Upper lobe of left lung (tissue), 6 donors: Measurements from ENCODE around the gene ADIPOQ. TPM values are rescaled to one million over a fixed set of nuclear protein-coding genes. Genes with fewer than 3 reads are reported as not detected.
"Not testable (repeated sequence)": the region's sequence is repeated elsewhere in the genome, so short reads cannot be mapped to it uniquely, and the experiment has no call there.

Experiments
- ATAC-seq, 2 donors: fragments of 200-7000 bp; cut with Tn5 transposase; one replicate each; pipeline ENCODE4 v1.9.1; 2022; ENCODE audit warnings: mild to moderate bottlenecking in 2 of 2, moderate library complexity in 2 of 2; ENCODE audit not compliant: low FRiP score in 2 of 2
- DNase-seq, 2 donors: peaks; one replicate each; pipeline ENCODE4 v3.0.0-alpha.2; 2019 to 2020
- H3K27ac ChIP-seq, 4 donors: fragments of 200-600 bp; sonication (generic); one replicate each; pipeline ENCODE4 v1.5.1; 2016 to 2019
- H3K27me3 ChIP-seq, 4 donors: fragments of 200-600 bp; sonication (generic); one replicate each; pipeline ENCODE4 v1.5.1; 2017 to 2019
- H3K36me3 ChIP-seq, 4 donors: fragments of 200-600 bp; sonication (generic); one replicate each; pipeline ENCODE4 v1.5.1; 2016 to 2019
- H3K4me1 ChIP-seq, 4 donors: fragments of 200-600 bp; sonication (generic); one replicate each; pipeline ENCODE4 v1.5.1; 2018 to 2019
- H3K4me3 ChIP-seq, 4 donors: fragments of 200-600 bp; sonication (generic); one replicate each; pipeline ENCODE4 v1.5.1; 2017 to 2019; ENCODE audit warnings: mild to moderate bottlenecking in 2 of 4, moderate library complexity in 1 of 4
- H3K9me3 ChIP-seq, 4 donors: fragments of 200-600 bp; sonication (generic); one replicate each; pipeline ENCODE4 v1.5.1; 2018 to 2019
- CTCF ChIP-seq, 6 experiments: fragments of 450-650 bp in 4 of 6; fragments of 200-600 bp in 2 of 6; sonication (generic) in 2 of 6; IDR thresholded peaks; one replicate each; pipeline ENCODE4 v1.5.1; 2016 to 2019; ENCODE audit warnings: antibody characterized with exemption in 6 of 6
- EP300 ChIP-seq, 4 donors: sonication (generic); formaldehyde crosslinking; IDR thresholded peaks; one replicate each; pipeline ENCODE4 v1.5.1; 2017; ENCODE audit warnings: antibody characterized with exemption in 4 of 4, control low read depth in 2 of 4
- POLR2A ChIP-seq, 4 donors: fragments of 450-650 bp; IDR thresholded peaks; one replicate each; pipeline ENCODE4 v1.5.1; 2016 to 2017; ENCODE audit warnings: antibody characterized with exemption in 4 of 4, mild to moderate bottlenecking in 2 of 4
- POLR2AphosphoS5 ChIP-seq, 2 donors: sonication (generic); formaldehyde crosslinking; IDR thresholded peaks; one replicate each; pipeline ENCODE4 v1.5.1; 2017; ENCODE audit warnings: antibody characterized with exemption in 2 of 2
- WGBS, 2 donors: methylation state at CpG; one replicate each; pipeline ENCODE4 v1.1.5; 2017 to 2018; 5-methylcytosine and 5-hydroxymethylcytosine counted together
- total RNA-seq, 6 donors: library from RNA; depleted of rRNA in 4 of 6; stranded (reverse); fragments of >200 nt in 4 of 6; gene quantifications; one replicate each; pipeline versions ENCODE4 v1.1.0 to v1.2.1, GENCODE V29; 2016 to 2021
- donor health status: DM: no; HTN: no; CAD: no; lungs with moderate emphysema.
- donor health status: DM: no; HTN: yes; CAD: no; lungs with severe emphysema.

Gene ADIPOQ
- total RNA-seq: under 1 TPM in 1 of 6 donors, not detected in 5; 0.20 TPM

- H3K27me3 ChIP-seq: no peaks in the 10 kb centered on the region
- no peaks in the 10 kb centered on the region for H3K36me3 ChIP-seq
- no peak within 1 kb of the TSS for H3K27ac ChIP-seq
- peak in 1 of 2 donors; percentile 30 for ATAC-seq
- no peak within 1 kb of the TSS for H3K4me3 ChIP-seq
- DNase-seq: no peak
- WGBS, 2 donors: 83 to 84% methylated on average over 7 of the region's 7 CpGs
- no peaks in the 10 kb centered on the region for H3K4me1 ChIP-seq
- TF ChIP-seq EP300 (IDR thresholded peaks at IDR 0.05) (no peak), POLR2AphosphoS5 (IDR thresholded peaks at IDR 0.05) (no peak), CTCF (IDR thresholded peaks at IDR 0.05) (no peak), POLR2A (IDR thresholded peaks at IDR 0.05) (no peak)
- H3K9me3 ChIP-seq: no peaks in the 10 kb centered on the region
Observed at GRCh38 chr3:186842426-186843038, at the start of gene ADIPOQ. ADIPOQ (plus strand) TSS chr3:186842710; CDS start chr3:186853059, 10,349 bp downstream.

GRCh38 chr3:186798239-186798874 lies 44.2 kb upstream of the ADIPOQ start:
- Histone ChIP-seq H3K36me3 (peaks cover 0 to 42% (median 5%) of the 10 kb centered on the region in 4 donors), H3K27me3 (no peaks in the 10 kb centered on the region)

GRCh38 chr3:186800285-186800684 lies 42.2 kb upstream of the ADIPOQ start:
- Histone ChIP-seq H3K9me3 (no peaks in the 10 kb centered on the region), H3K27ac (no peak overlapping the region), H3K36me3 (peaks cover 0 to 40% (median 5%) of the 10 kb centered on the region in 4 donors), H3K4me1 (peaks cover 1 to 10% (median 5%) of the 10 kb centered on the region in 4 donors), H3K4me3 (no peak overlapping the region), H3K27me3 (no peaks in the 10 kb centered on the region)
- ATAC-seq (no peak), DNase-seq (no peak)
- TF ChIP-seq EP300 (IDR thresholded peaks at IDR 0.05) (no peak), CTCF (IDR thresholded peaks at IDR 0.05) (no peak), POLR2AphosphoS5 (IDR thresholded peaks at IDR 0.05) (no peak), POLR2A (IDR thresholded peaks at IDR 0.05) (no peak)
- 93% methylated on average over 1 of the region's 1 CpG for WGBS, 2 donors

More at GRCh38 chr3:186798239-186798874, 44.2 kb upstream of the ADIPOQ start:
- H3K4me3 ChIP-seq: no peak overlapping the region
- H3K9me3 ChIP-seq: no peaks in the 10 kb centered on the region
- H3K4me1 ChIP-seq: peaks cover 0 to 7% (median 0%) of the 10 kb centered on the region in 4 donors
- DNase-seq (no peak), ATAC-seq (no peak)
- TF ChIP-seq EP300 (IDR thresholded peaks at IDR 0.05): no peak
- no peak for TF ChIP-seq POLR2A (IDR thresholded peaks at IDR 0.05)
- no peak for TF ChIP-seq POLR2AphosphoS5 (IDR thresholded peaks at IDR 0.05)
- TF ChIP-seq CTCF (IDR thresholded peaks at IDR 0.05): no peak
- no peak overlapping the region for H3K27ac ChIP-seq
- 78 to 84% methylated on average over 3 of the region's 3 CpGs for WGBS, 2 donors

- H3K27ac ChIP-seq: no peak overlapping the region
- peaks cover 9 to 23% (median 16%) of the 10 kb centered on the region in 4 donors for H3K4me1 ChIP-seq
- ATAC-seq (no peak), DNase-seq (no peak)
- no peak overlapping the region for H3K4me3 ChIP-seq
- no peak for TF ChIP-seq EP300 (IDR thresholded peaks at IDR 0.05)
- no peak for TF ChIP-seq POLR2AphosphoS5 (IDR thresholded peaks at IDR 0.05)
- TF ChIP-seq POLR2A (IDR thresholded peaks at IDR 0.05): no peak
- TF ChIP-seq CTCF (IDR thresholded peaks at IDR 0.05): no peak
- H3K9me3 ChIP-seq: no peaks in the 10 kb centered on the region
- H3K27me3 ChIP-seq: no peaks in the 10 kb centered on the region
- H3K36me3 ChIP-seq: peaks cover 0 to 30% (median 2%) of the 10 kb centered on the region in 4 donors
- 74 to 89% methylated on average over 3 of the region's 3 CpGs for WGBS, 2 donors
Observed at GRCh38 chr3:186802701-186803100, 39.8 kb upstream of the ADIPOQ start.

- WGBS, 2 donors: 90 to 94% methylated on average over 4 of the region's 4 CpGs
- peaks cover 0 to 29% (median 2%) of the 10 kb centered on the region in 4 donors for H3K36me3 ChIP-seq
- H3K4me3 ChIP-seq, DNase-seq, H3K27ac ChIP-seq, H3K9me3 ChIP-seq, ATAC-seq, H3K27me3 ChIP-seq: not testable (repeated sequence)
- peaks cover 9 to 19% (median 16%) of the 10 kb centered on the region in 4 donors for H3K4me1 ChIP-seq
Observed at GRCh38 chr3:186803447-186803846, 39.1 kb upstream of the ADIPOQ start.
